Measurements from ENCODE around the gene SEMA6D. TPM values are rescaled to one million over a fixed set of nuclear protein-coding genes. Genes with fewer than 3 reads are reported as not detected.

Gene SEMA6D, protein sequence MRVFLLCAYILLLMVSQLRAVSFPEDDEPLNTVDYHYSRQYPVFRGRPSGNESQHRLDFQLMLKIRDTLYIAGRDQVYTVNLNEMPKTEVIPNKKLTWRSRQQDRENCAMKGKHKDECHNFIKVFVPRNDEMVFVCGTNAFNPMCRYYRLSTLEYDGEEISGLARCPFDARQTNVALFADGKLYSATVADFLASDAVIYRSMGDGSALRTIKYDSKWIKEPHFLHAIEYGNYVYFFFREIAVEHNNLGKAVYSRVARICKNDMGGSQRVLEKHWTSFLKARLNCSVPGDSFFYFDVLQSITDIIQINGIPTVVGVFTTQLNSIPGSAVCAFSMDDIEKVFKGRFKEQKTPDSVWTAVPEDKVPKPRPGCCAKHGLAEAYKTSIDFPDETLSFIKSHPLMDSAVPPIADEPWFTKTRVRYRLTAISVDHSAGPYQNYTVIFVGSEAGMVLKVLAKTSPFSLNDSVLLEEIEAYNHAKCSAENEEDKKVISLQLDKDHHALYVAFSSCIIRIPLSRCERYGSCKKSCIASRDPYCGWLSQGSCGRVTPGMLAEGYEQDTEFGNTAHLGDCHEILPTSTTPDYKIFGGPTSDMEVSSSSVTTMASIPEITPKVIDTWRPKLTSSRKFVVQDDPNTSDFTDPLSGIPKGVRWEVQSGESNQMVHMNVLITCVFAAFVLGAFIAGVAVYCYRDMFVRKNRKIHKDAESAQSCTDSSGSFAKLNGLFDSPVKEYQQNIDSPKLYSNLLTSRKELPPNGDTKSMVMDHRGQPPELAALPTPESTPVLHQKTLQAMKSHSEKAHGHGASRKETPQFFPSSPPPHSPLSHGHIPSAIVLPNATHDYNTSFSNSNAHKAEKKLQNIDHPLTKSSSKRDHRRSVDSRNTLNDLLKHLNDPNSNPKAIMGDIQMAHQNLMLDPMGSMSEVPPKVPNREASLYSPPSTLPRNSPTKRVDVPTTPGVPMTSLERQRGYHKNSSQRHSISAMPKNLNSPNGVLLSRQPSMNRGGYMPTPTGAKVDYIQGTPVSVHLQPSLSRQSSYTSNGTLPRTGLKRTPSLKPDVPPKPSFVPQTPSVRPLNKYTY
- total RNA-seq, result 2.9 and 3.9 TPM in 2 replicates

DNA sequence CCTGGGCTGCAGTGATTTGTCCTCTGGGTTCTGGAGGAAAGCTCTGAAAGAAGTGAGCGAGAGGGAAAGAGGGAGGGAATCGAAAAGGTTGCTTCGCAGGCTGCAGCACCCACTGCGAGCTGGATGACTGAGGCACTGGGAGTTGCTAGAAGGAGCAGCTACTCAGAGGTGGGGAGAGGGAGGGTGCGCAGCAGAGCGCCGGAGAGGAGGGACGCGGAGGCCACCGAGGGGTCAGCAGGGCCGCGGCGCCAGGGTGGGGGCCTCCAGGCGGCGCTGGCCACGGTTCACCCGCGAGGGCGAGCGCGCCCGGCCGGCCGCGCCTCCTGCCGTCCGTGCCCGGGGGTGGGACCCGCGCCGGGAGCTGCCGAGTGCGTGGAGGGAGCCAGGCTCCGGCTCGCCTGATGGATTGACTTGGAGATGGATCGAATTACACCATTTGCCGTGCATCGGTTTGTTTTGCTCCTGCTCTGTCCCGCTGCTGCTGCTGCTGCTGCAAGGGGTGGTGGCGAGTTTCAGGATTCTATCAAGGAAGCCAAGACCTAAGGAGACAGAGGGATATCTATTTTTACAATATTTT is at the start of gene SEMA6D:
Gene SEMA6D, plus strand, starts transcription at position 470 of the 577 bp plus-strand sequence. CDS start 42,294 bp downstream, outside the sequence.
- peak; percentile 72 for DNase-seq

GRCh38 chr15:47669221-47669620 is 48.1 kb upstream of the SEMA6D start:
- no peak for DNase-seq

DNA sequence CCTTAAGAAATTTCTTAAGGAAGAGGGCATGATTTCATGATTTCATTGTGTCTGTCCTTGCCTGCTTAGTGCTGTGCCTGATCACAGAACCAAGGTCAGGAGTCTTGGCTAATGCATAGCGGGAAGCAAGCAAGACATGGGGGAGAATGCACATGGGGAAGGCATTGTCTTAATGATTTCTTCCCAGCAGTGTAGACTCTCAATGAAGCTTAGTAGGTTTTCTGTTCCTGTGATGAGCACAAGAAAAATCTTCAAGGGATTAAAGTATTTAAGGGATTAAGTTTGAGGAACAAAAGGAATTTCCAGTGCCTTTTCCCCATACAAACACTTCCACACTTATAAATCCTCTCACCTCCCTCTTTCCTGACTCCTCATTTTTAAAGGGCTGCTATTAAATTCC is 46.9 kb upstream of the SEMA6D start:
- DNase-seq, result no peak

- DNase-seq, result peak; percentile 61
Measured at GRCh38 chr15:47673232-47673761, 44.0 kb upstream of the SEMA6D start.

DNA sequence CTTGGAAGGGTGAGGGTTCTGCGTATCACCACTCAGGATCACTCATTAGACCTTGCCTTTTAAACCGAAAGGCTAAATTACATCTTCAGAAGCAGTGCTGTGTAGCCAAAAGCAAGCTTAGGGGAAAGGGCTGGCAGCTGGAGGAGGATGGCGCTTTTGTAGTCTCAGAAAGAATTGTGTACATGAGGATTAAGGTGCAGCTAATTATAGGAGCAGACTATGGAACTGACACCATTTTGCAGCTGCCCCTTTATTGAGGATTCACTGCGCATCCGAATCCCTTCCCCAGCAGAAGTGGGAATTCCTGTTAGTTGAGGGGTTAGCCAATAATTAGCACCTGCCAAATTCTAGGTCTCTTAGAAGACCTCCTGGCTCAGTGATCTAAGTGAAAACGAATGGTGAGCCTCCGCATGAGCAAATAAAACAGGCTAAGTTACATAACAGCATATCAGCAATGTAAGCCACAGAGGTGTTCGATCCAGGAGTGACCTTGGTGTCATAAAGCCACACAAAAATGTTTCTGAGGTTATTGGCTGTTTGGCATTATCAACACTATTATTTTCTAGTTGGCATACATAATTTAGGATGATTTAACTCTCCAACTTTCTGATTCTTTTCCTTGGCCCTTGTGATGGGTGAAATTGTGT is 42.6 kb upstream of the SEMA6D start:
- DNase-seq, result no peak

DNA sequence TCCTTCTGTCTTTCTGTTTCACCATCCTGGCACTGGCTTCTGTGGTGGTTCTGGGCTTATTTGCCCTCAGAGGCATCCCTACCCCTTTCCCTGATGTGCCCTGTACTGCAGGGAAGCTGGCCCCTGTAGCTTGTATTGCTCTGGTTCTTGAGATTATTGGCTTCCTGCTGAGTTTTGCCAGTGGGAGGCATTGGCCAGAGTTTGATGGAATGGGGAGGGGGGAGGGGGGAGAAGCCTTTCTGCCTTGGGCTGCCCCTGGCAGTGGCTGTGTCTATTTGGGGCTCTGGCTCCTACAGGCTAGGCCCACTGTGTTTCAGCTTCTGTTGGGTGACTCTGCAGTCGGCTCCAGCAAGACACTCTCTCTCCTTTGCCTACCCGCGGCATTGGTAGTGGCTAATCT is 41.6 kb upstream of the SEMA6D start:
- no peak for DNase-seq

DNA sequence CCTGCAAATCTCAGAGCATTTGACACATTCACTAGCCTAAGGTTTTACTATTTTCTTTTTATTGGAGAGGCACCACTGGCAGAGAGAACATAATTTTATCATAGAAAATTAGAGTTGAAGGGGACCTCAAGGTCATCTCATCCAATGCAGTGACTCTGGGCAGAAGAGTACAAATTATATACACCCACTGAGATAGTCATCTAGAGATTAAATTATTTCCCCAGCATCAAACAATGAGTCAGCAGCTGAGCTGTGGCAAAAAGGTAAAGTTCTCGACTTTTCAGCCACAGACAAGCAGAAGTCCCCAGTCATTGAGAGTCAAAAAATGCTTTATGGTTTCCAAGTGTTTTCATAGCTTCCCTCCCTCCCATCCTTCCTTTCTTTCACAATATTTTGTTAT is 39.3 kb upstream of the SEMA6D start:
- no peak for DNase-seq

GRCh38 chr15:47682661-47683060 is 34.6 kb upstream of the SEMA6D start:
- no peak for DNase-seq

DNA sequence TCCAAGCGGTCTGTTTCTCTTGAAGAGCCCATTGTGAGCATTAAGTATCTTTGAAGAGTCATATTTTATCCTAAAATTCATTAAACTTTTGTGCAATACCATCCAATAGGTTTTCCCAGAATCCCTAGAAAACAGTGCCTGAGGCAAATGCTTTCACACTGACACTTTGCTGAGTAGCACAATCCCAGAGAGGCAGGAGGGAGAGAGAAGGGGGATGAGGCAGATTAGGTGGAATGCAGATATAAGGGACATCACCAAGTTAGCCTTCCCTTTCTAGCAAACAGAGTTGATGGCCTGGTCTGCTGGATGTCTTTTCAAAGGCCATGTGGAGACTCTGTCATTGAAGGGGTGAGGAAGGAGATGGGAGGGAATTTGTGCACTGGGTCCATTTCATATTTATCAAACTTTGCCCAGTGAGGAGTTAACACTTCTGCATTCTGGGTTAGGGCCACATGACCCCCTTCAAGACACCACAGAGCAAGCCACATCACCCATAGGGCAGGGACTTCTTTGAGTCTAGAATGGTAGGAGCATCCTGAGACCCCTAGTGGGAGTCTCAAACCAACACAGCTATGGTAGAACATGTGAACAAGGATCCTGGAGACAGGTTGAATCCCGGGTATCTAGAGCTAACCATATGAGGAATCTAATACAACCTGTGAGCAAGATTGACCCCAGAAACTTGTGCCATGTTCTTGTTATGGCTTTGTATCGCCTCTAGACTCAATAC is 32.0 kb upstream of the SEMA6D start:
- no peak for DNase-seq

GRCh38 chr15:47688573-47689086 is 28.7 kb upstream of the SEMA6D start:
- DNase-seq, result no peak

DNA sequence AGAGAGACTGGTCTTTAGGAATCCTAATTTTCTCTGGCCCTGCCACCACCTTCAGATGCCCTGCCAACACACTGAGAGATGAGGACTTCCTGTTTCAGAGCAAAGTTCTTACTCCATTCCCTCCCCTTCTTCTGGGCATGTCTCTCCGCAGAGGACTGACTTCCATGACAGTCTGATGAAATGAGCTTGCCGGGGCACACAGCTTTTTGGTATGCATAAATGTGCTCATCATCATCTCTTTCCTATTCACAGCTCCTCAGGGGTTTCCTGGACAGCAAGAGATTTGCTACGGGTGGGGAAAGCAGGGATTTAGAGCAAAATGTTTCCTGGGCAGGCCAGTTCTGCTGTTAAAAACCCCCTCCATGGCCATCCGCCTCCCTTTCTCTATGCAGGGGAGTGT is 27.6 kb upstream of the SEMA6D start:
- DNase-seq, result no peak

- DNase-seq, result no peak
Measured at GRCh38 chr15:47691882-47692281, 25.4 kb upstream of the SEMA6D start.

DNA sequence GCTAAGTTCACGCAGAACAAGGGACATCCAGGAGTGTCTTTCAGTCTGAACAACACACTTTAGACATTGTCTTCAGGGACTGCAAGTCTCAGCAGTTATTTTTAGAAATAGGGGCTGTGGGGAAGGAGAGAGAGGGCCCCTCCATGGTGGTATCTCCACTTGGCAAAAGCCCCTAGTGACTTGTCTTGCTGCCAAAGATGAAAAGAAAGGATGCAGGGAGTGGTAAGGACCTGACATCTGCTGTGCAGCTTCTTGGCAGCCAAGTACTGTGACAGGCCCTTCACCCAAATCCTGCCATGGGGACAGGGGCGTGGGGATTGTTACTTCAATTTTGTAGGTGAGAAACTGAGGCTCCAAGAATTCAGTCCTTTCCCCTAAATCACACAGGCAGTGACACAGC is 21.0 kb upstream of the SEMA6D start:
- DNase-seq, result no peak

- DNase-seq, result no peak
Measured at GRCh38 chr15:47705281-47705997, 11.9 kb upstream of the SEMA6D start.

DNA sequence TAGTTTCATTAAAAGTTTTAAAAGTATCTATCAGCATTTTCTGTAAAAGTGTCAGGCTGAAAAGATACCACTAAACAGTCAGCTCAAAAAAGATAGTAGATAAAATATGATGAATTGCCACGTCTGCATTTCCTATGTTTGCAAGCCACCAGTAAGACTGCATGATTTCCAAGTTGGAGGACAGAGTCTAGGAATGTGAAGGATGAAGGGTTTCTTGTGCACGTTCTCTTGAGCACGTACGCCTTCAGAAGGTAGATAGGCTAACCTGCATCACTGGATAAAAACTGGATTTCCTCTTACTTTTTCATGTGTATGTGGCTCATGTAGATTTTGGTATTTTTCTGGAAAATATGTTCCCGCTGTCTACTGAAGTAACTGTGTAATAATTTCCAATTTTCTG is 9.9 kb upstream of the SEMA6D start:
- no peak for DNase-seq

DNA sequence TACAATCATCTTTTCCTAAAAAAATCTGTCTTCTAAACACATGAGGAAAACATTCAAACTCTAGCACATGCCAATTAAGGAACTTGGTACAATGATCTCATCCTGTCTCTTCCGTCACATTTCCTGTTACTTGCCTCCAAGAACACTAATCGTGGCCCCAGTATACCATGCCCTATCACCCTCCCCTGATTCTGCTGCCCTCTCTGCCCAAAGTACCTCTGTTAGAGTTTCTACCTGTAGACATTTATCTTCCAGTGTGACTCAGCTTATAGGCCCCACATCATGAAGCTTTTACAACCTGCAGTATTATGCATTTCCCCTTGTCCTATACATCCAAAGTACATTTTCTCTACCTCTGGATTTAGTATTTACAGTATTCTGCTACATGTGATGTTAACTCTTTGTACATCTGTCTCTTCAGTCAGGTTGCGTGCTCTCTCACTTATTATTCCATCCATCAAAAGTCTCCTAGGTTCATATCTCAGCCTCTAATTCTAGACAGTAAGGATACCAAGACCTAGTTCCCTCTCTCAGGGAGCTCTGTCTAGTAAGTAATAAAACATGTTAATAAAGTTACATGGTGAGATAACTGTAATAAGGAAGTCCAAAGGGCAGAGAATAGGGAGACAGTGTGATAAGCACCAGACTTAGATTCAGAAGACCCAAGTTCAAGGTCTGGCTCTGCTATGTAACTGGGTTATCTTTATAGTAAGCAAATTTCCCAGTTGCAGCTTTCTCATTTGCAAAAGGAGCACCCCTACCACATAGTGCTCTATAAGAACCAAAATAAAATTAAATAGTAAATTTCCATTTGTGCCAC is 8.9 kb upstream of the SEMA6D start:
- DNase-seq, result peak; percentile 49

DNA sequence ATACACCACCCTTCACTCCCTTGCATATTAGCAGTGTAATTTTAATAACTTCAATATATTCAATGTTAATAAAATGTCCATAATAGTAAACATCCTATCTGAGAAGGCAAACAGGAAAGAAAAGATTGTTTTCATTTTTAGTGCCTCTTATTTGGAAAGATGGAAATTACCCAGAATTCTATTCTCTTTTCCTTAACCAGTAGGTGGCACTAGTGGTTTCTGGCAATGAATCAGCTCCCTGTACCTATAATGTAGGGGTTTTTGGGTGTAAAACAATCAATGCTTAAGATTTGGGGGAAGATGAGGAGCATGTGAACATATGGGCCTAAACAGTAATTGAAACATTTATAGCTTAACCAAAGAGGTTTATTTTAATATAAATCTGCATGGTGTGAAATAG is 5.7 kb upstream of the SEMA6D start:
- peak; percentile 41 for DNase-seq

DNA sequence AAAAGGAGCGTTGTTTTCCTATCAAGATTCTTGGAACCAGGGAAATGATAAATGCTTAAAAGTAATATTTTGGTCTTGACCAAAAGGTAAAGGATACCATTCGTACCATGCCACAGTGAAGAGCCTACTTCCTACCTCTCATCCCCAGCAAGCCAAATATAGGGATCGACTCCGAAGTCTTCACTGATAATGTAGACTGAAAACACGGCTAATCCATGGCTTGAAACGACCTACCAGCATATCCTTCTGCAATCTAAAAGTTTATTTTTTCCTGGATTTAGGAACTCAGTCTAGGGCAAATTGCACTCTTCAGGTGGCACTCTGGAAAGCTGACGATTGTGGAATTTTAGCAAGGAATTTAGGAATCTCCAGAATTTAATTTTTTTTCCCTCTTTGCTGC is 1.9 kb upstream of the SEMA6D start:
- DNase-seq, result no peak

DNA sequence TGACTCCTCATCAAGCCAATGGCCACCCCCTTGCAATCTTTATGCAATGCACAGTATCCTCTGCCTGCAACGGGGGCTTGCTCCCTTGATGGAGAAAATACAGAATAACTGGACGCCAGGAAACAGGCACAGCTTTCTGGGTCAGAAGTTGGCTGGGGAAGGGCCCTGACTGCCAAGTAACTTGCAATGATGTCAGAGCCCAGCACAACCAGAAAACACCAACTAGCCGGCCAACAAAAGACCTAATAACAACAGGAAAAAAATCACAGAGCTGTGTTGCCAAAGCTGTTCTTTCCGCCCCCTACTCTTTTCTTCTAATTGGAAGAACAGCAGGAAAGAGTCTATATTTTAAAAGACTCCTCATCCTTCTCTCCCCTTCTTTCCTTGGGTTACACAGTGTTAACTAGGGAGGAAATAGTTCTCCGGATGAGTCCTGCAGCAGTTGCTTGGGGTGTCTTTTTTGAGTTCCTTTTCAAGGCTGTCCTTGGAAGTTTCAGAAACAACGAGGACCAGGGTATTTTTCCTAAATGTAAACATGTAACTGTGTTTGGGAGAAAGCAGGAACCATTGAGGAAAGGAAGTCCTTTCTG is 1.4 kb upstream of the SEMA6D start:
- DNase-seq, result peak; percentile 65

Data from dermis blood vessel endothelial cell (primary cell).